HG03460 (cell line): ENCODE data around the gene ADSL.
A peak's percentile ranks its signal among the peaks of the same experiment; 100 is the strongest.

Experiments
- ATAC-seq: cut with Tn5 transposase; IDR thresholded peaks from one replicate; pipeline ENCODE4 v1.9.1; 2021; ENCODE audit not compliant: unreplicated experiment

Gene ADSL

DNA sequence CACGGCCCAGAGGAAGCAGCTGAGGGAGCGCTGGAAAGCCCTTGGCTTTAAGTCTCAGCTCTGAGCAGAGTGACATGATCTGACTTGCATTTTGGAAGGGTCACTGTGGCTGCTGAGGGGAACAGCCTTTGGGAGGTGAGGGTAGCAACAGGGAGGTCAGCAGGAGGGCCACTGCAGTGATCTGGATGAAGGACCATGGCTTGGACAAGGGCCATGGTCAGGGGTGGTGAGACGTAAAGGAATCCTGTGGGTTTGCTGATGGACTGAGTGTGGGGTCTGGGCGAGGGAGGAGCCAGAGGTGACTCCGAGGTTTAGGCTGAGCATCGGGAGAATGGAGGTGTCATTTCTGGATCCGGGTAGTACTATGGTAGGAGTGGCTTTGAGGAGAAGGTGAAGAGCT, 57.4 kb downstream of the ADSL start:
- no peak for ATAC-seq

DNA sequence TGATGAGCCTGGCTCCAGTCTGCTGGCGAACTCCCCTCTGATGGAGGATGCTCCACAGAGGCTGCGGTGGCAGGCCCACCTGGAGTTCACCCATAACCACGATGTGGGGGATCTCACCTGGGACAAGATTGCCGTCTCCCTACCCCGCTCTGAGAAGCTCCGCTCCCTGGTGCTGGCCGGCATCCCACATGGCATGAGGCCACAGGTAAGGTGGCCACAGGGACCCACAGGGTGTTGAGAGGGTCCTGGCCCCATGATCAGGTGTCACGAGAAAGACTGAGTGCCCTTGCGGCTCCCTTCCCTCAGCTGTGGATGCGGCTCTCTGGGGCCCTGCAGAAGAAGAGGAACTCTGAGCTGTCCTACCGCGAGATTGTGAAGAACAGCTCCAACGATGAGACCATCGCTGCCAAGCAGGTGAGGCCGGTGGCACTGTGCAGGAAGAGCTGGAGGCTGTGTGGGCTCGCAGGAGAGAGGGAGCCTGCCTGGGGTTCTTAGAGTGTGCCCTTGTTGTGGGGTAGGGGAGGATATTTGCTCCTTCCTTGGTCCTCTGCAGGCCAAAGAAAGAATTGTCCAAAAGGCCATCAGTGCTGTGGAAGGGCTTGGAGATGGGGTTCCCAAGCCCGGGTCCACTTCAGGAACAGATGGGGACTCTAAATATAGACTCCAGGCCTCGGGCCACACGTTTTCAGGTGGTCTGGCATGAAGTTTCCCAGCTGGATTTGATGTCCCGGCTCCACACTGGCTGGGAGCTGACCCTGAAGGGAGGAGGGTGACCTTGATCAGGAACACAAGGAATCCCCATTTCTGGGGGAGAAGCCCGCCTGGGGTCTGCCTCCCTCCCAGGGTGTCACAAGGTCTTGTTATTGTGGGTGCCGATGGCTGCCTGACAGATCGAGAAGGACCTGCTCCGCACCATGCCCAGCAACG, 58.2 kb downstream of the ADSL start:
- ATAC-seq, result no peak

DNA sequence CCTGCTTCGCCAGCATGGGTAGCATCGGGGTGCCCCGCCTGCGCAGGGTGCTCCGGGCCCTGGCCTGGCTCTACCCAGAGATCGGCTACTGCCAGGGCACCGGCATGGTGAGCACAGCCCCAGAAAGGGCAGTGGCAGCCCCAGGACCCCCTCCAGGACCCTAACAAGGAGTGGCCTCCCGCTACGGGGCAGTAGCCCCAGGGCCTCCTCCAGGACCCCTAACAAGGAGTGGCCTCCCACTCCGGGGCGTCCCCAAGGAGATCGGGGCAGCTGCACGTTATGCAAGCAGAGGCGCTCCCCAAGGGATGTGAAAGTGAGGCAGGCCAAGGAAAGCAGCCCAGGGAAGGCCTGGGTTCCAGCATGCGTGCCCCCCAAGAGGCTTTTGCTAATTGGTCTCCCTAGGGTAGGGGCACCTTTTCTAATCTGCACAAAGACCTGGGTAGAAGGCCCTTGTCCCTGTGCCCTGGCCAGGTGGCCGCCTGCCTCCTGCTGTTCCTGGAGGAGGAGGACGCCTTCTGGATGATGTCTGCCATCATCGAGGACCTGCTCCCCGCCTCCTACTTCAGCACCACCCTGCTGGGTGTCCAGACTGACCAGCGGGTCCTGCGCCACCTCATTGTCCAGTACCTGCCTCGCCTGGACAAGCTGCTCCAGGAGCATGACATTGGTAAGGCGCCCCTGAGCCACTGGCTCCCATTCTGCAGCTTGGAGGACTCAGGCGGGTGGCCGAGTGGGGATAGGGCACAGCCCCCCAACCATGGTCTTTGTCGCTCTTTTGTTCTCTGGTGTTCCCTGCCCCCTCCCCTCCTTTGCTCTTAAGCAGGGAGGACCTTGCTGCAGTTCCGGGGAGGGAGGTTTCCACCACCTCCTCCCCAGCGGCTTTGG, 59.1 kb downstream of the ADSL start:
- ATAC-seq, result no peak

DNA sequence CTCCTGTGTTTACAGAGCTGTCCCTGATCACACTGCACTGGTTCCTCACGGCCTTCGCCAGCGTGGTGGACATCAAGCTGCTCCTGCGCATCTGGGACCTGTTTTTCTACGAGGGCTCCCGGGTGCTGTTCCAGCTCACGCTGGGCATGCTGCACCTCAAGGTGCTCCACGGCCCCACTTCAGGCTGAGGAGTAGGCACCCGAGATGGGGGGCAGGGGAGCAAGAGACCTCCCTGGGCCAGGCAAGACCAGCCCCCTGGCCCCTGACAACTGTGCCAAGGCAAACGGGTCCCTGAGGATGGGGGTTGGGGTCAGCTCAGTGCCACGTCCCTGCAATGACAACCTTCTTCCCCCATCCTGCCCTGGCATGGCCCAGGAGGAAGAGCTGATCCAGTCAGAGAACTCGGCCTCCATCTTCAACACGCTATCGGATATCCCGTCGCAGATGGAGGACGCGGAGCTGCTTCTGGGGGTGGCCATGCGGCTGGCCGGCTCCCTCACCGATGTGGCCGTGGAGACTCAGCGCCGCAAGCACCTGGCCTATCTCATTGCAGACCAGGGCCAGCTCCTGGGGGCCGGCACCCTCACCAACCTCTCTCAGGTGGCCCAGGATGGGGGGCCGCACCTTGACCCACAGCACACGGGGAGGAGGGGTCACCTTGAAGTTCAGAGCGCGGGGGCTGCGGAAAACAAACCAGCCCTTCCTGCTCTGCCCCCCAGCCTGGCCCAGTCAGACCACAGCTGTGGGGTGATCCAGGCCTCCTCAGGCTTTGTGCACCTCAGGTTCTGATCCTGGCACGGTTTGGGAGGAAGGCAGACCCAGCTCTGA, 60.0 kb downstream of the ADSL start:
- no peak for ATAC-seq

DNA sequence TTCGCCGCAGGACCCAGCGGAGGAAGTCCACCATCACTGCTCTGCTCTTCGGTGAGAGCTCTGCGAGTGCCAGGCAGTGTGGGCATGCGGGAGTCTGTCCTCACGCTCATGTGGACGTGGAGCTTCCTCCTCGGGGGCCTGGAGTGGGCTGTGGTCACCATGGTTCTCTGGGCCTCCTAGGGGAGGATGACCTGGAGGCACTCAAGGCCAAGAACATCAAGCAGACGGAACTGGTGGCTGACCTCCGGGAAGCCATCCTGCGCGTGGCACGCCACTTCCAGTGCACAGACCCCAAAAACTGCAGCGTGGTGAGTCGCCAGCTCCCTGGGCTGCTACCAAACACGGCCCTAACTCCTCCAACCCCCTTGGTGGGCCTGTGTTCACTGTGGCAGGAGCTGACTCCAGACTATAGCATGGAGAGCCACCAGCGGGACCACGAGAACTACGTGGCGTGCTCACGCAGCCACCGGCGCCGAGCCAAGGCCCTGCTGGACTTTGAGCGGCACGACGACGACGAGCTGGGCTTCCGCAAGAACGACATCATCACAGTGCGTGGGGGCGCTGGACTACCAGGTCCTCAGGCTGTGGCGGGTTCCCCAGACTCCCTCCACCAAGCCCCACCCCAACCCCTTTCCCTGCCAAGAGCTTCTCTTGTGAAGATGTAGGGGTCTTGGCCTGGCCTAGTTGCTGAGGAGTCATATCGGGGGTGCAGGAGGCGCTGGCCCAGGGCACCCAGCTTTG, 60.9 kb downstream of the ADSL start:
- ATAC-seq, result no peak

DNA sequence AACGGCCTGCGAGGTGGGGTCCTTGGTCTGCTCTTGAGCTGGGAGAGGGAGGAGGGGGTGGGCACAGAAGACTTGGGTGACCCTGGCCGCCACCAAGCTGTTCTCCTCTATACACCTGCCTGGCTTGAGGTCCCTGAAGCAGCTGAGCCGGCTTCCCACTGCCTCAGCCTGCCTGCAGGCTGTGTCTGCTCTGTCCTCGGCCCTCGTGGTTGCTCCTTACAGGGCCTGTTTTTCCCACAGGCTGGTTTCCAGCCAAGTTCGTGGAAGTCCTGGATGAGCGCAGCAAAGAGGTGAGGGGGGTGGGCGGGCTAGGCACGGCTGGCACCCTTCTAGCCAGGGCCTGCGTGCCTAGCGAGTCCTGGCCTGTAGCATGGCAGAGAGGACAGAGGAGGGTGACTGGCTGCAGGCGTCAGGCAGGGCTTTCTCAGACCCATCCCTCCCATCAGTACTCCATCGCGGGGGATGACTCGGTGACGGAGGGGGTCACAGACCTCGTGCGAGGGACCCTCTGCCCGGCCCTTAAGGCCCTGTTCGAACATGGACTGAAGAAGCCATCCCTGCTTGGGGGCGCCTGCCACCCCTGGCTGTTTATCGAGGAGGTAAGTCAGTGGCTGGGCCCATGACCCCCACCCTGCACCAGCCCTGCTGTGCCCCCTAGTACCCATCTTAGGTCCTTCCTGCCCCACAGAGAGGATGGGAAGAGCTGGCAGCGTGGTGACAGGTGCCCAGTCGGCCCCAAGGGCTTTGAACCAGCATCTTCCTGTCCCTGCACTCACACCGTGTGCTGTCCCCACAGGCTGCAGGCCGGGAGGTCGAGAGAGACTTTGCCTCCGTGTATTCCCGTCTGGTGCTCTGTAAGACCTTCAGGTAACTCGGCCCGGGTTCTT, 61.8 kb downstream of the ADSL start:
- no peak for ATAC-seq

DNA sequence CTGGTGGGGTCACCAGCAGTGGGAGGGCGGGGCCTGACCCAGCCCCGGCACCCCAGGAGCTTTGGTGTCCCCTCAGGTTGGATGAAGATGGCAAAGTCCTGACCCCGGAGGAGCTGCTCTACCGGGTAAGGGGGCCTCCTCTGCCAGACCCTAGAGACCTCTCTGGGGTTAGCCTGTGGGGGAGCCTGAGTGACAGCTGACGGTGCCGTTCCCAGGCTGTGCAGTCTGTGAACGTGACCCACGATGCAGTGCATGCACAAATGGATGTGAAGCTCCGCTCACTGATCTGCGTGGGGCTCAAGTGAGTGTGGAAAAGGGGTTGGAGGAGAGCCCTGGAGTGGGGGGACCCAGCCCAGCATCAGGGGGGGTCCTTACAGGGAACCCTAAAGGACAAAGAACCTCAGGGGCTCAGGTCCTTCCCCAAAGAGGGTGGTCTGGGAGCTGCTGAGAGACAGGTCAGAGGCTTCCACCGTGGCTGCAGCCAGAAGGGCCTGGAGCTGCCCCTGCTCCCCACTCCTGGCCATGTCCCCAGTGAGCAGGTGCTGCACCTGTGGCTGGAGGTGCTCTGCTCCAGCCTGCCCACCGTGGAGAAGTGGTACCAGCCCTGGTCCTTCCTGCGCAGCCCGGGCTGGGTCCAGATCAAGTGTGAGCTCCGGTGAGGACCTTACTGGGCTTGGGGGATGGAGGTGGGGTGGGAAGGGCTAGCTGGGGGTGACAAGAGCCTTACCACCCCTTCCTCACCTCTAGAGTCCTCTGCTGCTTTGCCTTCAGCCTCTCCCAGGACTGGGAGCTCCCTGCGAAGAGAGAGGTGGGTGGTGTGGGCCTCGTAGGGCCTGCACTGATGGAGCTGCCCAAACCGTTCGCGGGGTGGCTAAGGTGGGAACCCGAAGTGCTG, 62.7 kb downstream of the ADSL start:
- ATAC-seq, result no peak

DNA sequence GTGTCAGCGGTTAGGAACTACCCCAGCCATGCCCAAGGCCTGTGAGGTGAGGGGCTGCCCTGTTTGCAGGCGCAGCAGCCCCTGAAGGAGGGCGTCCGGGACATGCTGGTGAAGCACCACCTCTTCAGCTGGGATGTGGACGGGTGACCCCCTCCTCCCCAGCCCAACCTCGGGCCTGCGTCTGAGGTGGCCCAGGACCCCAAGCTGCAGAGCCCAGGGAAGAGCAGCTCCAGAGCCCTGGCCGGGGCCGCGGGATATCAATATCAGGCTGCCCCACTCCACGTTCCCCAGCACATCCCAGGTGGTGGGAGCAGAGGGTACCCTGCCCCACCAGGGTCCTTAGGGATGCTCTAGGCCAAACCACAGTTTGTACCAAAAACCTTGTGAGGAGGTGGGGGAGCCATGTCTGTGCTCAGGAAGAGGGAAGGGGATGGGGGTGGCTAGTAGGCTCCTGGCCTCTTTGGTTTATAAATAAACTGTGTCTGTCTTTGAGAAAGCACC, 63.4 kb downstream of the ADSL start:
- no peak for ATAC-seq

DNA sequence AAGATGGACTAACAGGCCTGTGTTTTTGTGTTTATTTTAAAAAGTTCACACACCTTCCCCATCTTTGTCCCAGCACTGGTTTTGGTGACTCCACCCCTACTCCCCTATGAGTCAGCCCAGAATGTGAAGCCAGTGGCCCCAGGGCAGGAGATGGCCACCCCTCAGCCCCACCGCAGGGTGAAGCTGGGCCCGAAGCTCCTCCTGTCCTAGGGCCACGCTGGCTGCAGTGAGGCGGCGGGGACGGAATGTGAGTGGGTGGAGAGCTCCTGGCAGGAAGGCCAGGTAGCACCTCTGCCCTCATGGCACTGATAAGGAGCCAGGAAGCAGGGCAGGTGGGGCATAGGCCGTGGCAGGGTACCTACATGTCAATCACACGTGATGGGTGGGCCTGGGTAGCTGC, 64.0 kb downstream of the ADSL start:
- ATAC-seq, result no peak

DNA sequence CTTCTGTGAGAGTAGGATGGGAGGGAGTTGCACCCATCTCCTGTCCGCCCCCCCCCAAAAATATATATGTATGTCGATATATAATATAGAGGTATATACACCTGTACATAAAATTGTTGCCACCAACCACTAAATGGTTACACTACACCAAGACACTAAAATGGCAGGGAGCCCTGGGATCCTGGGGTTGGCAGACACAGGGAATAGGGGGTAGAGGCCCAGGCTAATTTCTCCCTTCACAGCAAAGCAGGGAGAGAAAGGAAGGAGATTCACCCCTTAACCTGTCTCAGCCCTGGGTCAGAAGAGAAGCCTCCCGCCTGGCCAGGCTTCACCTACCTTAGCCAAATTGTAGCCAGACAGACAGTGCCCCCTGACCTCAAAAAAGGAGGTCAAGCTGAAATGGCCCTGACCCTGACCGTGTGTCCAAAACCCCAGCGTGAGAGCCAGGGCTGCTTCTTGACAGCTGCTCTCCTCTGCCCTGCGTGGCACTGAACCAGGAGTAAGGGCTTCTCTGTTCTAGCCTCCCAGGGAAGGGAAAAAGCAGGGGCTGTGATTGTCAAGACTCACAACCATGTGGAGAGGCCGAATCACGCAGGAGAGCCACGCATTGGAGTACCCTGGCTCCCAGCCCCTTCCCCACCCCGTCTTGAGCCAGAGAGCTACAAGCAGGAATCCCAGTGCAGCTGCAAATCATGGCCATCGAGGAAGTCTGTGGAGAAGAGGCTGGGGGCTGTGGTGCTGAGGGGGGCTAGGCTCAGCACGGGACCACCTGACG, 64.6 kb downstream of the ADSL start:
- ATAC-seq, result no peak

DNA sequence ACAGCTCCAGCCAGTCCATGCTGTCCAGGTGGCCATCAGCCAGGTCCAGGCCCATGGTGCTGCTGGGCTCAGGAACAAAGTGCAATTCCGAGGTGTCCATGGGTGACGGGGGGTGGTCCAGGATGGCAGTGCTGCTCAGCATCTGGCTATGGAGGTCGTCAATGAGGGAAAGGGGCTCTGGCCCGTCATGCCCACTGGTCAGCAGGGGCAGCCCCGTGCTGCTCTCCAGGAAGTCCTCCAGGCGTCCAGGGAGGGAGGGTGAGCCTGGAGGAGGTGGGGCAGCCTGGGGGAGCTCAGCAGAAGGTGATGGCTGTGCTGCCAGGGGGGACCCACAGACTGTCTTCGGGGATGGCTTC, 65.2 kb downstream of the ADSL start:
- no peak for ATAC-seq

DNA sequence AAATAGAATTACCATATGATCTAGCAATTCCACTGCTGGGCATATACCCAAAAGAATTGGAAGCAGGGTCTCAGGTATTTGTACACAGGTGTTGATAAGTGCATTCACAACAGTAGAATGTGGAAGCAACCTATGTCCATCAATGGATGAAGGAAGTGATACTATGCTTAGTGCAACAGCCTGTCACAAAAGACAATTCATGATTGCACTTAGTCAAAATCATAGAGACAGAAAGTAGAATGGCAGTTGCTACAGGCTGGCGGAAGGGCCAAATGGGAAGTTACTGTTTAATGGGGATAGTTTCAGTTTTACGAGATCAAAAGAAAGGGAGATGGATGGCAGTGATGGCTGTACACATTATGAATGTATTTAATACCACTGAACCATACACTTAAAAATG, 66.1 kb downstream of the ADSL start:
- no peak for ATAC-seq

DNA sequence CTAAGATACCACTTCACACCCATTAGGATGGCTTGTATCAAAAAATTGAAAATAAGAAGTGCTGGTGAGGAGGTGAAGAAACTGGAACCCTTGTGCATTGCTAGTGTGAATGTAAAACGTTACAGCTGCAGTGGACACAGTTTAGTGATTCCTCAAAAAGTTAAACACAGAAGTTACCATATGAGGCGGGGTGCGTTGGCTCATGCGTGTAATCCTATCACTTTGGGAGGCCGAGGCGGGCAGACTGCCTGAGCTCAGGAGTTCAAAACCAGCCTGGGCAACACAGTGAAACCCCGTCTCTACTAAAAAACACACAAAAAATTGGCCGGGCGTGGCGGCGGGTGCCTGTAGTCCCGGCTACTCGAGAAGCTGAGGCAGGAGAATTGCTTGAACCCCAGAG, 67.6 kb downstream of the ADSL start:
- ATAC-seq, result no peak

DNA sequence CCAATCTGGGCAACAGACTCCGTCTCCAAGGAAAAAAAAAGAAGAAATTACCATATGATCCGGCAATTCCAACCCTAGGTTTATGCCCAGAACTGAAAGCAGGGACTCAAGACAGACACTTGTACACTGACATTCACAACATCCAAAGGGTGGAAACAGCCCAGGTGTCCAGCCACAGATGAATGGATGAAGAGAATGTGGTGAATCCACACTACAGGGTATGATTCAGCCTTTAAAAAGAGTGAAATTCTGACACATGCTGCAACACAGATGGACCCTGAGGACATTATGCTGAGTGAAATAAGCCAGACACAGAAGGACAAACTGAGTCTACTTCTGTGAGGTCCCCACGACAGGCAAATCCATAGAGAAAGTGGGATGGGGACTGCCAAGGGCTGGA, 68.0 kb downstream of the ADSL start:
- ATAC-seq, result no peak

DNA sequence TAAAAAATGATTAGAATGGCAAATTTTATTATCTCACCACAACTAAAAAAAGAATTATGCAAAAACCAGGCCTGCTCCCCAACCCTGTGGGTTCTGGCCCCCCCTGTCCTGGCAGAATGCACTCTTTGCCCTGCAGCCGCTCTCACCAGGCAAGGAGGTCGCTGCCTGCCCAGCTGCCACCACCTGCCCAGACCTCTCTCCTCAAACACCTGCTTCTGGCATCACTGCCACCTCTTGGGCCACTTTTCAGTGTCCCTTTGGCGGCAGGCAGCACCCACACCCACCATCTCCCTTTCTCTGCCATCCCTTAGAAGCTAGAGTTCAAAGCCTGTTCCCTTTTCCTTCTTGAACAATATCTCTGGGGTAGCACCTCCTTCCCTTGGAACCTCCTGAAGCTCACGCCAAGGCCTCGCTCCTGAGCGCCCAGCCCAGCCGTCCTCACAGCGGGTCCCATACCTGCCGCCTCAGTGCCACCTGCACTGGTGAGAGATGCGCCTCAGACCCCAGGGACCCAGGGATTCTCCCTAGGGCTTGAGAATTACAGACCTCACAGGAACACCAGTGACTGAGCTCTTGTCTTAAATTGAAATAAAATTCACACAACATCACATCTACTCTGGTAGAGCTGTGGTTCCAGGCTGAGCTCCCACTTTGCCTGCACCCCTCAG, 68.7 kb downstream of the ADSL start:
- peak; percentile 31 for ATAC-seq

DNA sequence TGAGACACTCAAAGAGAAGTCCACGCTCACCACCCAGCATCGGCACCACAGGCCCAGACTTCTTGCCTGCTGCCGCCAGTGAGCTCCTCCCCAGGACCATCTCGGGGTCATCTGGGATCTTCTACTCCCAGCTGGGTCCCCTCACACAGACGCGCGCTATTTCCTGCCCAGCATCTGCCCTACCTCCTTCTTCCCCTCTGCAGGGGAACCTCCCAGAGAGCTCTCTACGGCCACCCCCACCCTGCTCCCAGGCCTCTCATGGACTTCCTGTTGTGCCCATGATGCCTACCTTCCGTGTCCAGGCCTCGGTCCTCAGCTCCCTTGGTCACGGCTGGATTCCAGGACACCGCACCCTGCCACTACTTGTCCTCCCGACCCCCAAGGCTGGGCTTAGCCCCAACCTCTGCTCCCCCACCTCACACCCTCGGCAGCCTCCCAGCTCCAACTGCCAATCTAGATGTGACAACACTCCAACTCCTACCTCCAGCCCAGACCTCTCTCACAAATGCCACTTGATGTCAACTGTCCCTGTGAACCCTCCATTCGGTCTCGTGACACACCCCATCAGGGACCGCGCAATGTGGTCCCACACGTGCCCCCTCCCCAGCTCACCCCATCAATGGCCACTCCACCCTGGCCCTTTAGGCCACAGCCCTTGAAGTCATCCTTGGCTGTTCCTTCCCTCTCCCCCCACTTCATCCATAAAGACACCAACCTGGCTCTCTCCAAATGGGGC, 69.4 kb downstream of the ADSL start:
- no peak for ATAC-seq

DNA sequence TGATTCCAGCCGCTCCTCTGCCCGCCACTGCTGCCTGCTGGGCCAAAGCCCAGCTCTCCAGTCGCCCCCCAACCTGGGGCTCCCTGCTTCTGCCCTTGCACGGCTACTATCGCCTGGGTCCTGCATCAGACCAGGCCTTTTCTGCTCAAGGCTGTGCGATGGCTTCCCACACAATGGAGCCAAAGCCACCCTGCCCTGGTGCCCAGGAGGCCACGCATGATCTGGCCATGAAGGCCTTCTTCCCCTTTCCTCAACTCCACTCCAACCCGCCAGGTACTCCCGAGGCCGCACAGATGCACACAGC, 69.9 kb downstream of the ADSL start:
- no peak for ATAC-seq
